ENCODE results near the gene GUCA2B. TPM values are rescaled to one million over a fixed set of nuclear protein-coding genes. Genes with fewer than 3 reads are reported as not detected.

Gene GUCA2B
- total RNA-seq, 1 donor from 2014 or later: not detected

DNA sequence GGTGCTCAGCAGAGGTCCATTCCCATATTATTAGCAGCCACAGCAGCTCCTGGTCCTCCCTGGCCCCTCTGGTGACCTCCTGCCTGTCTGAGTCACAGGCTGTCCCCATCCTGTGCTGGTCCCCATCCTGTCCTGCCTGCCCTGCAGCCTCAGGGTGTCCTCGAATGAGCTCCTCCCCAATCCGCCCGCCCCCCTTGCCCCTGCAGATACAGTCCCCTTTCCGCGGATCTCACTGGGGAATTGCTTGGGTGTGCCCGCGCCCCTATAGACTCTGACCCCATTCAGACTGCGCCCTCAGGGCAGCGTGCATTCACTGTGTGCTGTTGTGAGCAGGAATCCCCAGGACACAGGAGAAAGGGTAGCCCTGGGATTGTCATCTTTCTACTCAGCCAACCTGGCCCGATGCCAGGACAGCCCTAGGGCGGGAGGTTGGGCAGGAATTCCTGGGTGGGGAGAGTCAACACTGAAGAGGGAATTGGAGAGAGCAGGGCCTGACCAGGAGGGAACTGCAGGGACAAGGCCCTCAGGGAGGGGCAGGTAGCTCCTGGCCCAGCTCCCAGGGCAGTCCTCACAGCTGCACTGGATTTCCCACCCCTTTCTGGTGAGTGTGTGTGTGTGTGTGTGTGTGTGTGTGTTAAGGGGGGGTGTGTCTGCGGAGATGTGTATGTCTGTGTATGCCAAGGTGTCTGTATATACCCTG is 12.5 kb downstream of the GUCA2B start:
- intact Hi-C loops (cut with micrococcal nuclease): no loop called here

DNA sequence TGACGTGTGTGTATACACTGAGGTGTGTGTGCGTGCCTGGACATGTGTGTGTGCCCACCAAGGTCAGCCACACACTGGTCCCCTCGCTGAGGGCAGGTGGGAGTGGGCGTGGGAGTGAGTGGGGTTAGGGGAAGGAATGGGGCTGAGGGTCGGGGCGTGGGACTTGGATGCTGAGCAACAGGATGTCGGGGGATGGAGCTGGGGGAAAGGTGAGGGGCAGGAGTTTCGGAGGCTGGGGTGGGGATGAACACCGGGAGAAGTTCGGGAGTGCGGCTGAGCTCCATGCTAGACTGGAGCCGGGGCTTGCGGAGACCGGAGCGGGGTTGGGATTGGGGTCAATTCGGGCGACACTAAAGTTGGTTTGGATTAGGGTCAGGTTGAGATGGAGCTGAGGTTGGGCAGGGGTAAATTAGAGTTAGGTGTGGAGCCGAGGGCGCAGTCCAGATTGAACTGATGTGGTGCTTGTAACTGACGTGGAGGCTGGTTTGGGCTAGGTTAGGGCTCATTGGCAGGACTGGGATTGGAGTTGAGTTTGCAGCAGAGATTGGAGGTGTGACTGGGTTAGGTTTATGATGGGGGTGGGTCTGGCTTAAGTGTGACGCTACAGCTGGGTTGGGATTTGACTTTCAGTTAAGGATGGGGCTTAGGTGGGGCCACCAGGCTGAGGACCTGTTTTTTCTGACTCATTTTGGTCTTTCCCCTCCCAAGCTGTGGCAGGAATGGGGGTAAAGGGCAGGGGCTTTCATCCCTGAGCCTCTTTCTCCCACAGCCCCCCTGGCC is 14.6 kb downstream of the GUCA2B start:
- intact Hi-C loops (cut with micrococcal nuclease): no loop called here

DNA sequence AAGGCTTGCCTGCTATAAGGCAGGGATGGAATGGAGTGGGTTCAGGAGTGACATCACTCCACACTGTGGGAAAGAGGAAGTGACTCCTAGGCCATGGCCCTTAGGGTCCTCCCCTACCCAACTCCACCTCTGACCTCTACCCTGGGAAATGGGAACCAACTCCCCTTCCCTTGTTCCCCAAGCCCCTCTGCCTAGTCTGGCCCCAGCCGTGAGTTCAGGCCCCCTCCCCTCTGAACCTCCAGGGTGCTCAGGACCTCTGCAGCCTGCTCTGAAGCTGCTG is 15.1 kb downstream of the GUCA2B start:
- intact Hi-C loops (cut with micrococcal nuclease): no loop called here

DNA sequence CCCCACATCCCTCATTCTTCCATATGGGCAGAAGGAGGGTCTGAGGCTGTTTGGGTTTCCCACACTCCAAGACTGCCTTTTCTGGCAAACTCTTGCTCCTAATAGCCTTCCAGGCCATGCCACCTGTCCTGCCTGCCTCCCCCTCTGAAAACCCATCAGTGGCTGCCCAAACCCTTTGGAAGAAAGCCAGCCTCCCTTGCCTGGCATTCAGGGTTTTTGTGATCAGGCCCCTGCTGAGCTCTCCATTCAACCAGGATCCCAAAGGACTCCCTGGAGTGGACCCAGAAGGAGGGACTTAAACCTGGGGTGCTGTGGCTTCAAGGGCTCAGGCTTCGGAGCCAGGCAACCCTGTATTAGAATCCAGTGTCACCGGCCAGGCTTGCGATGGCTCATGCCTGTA is 15.6 kb downstream of the GUCA2B start:
- intact Hi-C loops (cut with micrococcal nuclease): no loop called here

DNA sequence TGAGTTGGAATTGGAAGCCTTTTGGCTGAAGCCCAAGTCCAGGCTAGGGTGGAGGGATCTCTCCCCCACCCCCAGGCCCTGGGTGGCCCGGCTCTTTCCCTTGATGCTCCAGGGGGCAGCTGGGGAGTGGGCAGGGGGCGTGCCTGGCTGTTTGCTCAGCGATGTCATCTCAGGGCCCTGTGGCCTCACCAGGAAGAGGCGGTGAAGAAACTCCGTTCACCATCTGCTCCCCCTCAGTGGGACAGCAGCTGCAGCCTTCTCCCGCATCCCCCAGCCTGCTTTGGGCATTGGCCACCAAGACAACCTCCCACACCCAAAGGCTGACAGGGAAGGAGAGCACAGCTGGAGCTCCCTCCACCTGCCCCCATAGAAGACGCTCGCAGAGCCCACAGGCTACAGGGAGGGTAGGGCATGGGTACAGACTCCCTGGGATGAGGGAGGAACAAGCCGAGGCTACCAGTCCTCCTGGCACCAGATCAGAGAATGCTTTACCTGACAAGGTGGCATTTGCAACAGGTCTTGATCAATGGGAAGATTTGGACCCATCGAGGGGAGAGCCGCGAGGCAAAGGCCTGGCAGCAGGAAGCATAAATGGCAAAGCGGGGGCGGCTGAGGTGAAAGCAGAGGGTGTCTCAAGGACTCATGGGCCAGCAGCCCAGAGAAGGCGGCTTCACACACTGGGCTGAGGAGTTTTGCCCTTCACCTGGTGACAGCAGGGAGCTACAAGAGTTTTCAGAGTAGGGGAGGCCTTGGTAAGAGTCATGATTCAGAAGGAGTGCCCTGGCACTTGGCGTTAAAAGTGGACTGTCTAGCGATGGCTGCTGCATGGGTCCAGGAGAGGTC is 17.8 kb downstream of the GUCA2B start:
- intact Hi-C loops (cut with micrococcal nuclease): no loop called here

DNA sequence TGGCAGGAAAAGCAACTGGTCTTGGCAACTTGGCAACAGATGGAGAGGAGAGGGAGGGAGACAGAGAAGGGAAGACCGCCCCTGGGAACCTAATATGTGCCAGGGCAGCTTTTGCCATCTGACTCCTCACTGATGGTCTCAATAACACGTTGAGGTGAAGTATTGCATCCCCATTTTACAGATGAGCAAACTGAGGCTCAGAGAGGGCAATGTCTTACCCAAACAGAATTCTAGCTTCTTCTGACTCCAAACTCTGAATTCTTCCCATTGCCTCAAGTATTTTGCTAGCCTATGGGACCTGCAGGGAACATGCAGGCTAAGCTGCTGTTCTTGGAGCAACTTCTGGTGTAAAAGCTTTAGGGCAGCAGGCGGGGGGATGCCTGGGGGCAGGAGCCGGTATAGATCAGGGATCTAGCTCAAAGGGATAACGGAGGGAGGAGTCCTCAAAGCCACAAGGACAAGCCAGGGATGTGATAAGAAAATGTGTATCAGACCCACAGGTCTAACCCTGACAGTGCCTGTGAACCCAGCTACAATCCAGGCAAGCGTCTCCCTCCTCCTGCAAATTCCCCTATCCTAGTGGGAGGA is 18.6 kb downstream of the GUCA2B start:
- intact Hi-C loops (cut with micrococcal nuclease): no loop called here

DNA sequence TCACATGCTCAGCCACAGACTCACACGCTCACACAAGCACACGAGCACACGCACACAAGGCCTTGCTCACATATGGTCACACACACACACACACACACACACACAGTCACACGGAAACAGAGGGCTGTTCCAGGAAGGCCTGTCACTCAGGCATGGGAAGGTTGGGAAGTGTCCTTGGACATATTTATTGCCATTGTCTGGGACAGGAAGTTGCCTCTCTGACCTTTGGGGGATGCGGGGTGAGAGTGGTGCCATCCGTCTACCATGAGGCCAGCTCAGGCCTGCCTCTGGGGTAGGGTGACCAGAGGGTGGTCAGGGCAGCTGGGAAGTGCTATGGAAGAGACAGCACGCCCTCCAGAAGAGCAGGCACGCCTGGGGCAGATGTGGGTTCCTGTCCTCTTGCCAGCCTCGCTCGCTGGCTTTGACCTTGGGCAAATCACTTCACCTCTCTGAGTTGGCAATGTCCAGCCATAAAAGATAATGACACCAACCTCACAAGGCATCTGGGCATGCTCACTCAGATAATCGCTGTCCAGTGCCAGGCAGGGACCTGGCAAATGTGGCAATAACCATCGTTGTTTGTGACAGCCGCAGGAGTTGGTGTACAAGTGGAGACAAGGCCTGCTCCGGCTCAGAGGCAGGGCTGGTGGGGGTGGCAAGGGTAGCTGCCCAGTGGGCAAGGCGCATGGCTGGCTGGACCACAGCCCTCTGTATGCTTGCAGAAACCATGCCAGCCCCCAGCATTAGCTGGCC is 19.3 kb downstream of the GUCA2B start:
- intact Hi-C loops (cut with micrococcal nuclease): loop anchor here (1.0 kb wide), 4 partner anchors 25 to 656 kb away; no protein-coding TSS in a partner anchor

DNA sequence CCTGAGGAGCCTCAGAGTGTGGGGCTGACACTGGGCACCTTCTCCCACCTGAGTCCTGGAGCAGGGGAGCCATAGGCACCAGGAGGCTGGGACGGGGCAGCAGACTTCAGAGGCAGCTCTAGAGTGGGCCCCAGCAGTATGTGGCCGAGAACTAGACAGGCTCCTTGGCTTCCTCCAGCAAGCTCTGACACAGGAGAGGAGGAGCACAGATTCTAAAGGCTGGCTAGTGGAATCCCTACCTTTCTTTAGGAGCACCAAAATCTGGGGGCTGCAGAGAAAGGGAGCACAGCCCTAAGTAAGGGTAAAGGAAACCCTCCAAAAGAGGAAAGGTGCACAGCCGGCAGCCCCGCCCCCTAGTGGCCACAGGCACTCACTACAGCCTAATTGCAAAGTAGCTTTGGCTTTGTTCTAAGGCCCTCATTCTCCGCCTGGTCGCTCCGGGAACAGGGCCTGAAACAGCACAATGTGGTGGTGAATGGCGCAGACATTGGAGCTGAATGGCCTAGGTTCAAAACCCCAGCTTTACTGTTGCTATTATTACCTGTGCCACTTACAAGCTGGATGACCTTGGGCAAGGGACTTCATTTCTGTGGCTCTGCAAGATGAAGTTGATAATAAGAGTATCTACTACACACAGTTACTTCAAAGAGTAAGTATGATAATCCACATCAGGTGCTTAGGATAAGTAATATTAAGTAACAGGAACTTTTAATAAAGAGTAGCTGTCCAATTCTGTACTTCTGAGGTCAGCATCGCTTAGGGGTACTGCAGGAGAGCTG is 20.1 kb downstream of the GUCA2B start:
- intact Hi-C loops (cut with micrococcal nuclease): loop anchor here (1.0 kb wide), 4 partner anchors 26 to 657 kb away; no protein-coding TSS in a partner anchor

DNA sequence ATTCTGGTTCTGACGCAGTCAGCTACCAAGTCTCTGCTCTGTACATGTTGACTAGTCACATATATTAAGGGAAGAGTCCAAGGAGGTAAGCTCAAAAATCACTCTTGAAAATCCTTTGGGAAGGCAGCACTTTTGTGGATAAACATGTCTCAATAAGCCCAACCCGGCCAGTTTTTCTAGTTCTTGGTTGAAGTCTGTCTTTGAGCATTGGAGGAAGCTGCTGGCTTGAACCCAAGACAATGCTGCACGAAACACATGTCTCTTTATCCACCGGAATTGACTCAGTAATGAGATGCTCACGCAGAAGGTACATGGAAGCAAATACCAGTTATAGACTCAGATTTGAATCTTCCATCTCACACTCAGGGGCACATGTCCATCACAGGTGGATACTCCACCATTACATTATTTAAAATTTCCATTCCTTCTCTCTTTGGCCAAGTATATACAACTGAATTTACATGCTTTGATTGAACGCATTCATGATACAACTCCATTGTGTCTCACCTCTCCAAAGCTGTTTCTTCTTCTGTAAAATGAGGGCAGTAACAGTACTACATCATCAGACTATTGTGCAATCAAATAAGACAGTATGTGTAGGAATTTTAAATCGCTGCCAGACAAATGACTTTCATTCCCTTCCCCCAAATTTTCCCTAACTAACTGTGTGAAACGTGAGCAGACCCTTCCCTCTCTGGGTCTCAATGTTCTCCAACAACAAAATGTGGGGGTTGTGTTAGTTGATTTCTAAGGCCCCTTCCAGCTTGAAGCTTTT is 20.9 kb downstream of the GUCA2B start:
- intact Hi-C loops (cut with micrococcal nuclease): loop anchor here (1.0 kb wide), 4 partner anchors 27 to 658 kb away; no protein-coding TSS in a partner anchor

DNA sequence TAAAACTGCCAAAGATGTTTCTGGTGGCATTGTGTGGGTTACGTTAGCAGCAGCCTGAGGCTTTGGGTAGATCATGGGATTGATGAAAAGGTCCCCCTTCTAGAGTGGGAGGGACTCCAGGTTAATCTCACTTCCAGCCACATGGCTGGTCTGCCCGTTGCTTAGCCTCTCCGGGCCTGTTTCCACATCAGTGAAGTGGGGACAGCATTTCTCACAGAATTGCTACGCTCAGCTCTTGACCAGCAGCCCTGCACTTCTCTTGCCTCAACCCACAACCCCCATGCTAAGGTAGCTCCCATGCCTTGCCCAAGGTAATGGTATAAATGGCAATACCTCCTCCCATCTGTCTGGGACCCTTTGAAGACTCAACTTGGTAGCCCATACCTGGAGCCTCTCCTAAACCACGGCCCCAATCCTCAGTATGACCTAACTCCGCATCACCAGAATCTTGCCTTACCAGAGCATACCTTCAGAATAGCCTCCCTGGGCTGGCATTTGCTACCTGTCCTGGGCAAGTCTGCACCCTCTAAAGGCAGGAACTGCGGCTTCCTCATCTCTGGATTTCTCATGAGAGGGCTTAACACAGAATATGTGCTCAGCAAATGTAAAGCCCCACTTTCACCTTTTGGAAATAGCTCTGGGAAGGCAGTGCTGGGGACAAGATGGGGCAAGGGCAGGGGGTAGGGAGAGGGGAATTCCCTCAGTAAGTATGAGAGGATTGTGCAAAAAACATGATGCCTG is 22.3 kb downstream of the GUCA2B start:
- intact Hi-C loops (cut with micrococcal nuclease): loop anchor here (5.0 kb wide), 1 partner anchor 207 kb away; the partner anchor contains the start of gene RIMKLA

DNA sequence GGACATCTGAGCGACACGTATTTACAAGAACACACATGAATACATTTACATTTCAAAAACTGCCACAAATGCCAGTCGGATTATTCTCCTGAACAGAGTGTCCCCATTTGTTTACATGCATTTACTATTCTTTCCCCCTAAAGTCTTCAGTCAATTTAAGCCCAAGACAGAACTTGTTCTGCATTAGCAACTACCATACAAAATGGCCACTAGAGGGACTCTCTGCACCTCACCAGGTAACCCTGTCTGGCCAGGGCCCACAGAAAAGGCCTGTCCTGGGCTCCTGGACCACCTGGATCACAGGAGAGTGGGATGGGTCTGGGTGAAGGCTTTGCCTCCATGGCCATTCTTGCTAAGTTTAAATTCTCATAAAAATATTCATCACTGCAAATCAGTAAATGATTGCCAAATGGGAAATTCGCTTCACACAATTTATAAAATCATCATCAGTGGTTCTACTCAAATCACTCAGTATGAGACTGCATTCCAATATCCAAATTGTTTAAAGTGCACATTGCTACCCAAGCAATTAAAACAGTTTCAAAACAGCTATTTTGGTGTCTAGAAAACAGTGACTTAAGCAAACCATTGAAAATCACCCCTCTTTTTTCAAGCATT is 23.8 kb downstream of the GUCA2B start:
- intact Hi-C loops (cut with micrococcal nuclease): loop anchor here (1.0 to 5.0 kb wide), 3 partner anchors 157 to 279 kb away; partner anchors contain the start of genes PPCS, RIMKLA and ZMYND12

DNA sequence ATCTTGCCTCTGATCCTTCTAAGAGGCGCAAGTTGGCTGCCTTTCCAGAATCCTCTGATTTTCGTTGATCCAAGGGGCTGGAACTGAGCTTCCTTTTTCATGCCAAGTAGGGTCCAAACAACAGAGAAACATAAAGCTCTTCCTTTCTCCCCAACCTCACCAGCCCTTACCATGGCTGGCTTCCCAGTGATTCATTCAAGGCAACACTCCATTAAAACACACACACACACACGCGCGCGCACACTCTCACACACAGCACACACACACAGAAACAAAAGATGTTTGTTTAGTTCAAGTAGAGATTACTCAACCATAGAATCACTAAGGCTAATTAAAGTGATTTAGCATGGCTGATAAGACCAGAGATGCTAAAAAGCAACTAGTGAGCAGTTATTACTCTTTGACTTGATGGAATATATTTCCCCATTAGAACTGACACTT is 24.4 kb downstream of the GUCA2B start:
- intact Hi-C loops (cut with micrococcal nuclease): loop anchor here (1.0 to 5.0 kb wide), 3 partner anchors 157 to 279 kb away; partner anchors contain the start of genes PPCS, RIMKLA and ZMYND12

DNA sequence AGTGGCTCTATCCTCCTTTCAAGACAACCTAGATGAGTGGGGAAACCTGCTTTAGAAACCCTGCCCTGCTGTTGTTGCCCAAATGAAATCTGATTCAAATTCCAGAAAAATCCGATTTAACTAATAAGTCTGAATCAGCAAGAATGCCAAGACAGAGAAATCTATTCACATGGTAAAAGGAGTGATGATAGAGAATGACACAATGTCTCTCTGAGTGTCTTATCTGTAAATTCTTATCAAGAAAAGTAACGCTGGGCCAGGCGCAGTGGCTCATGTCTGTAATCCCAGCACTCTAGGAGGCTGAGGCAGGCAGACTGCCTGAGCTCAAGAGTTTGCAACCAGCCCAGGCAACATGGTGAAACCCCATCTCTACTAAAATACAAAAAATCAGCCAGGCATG is 25.0 kb downstream of the GUCA2B start:
- intact Hi-C loops (cut with micrococcal nuclease): loop anchor here (5.0 kb wide), 1 partner anchor 204 kb away; the partner anchor contains the start of gene RIMKLA

DNA sequence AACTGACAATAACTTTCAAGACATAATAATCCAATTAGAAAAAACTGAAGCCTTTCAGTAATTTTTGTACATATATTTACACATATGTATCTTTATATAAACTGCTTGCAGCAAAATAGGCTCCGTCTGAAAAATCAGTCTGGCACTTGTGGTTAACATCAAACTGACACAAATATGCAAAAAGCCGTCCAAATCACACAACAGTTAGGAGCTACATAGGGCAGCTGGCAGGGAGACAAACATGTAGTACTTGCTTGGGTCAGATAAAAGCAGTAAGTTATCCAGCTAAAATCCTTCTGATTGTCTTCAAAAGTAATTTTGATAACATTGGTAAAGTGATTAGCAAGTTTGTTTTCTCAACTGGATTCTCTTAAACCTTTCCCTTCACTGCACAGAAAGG is 26.1 kb downstream of the GUCA2B start:
- intact Hi-C loops (cut with micrococcal nuclease): loop anchor here (5.0 kb wide), 1 partner anchor 203 kb away; the partner anchor contains the start of gene RIMKLA

DNA sequence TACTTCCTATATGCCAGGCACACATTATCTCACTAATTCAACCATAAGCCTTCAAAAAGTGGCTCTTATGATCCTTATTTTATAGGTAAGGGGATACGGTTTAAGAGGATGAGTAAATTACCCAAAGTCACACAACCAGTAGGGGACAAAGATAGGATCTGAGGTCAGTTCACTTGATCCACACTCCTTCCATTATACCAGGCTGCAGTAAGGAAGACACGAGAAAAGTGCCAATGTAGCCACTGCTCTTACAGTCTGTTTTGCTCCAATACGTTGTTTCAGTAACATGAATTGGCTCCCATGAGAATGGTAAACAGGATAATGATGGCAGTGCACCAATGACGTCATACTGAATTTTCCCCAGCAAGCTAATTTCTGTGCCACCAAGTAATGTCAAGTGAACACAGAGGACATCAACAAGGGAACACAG is 26.7 kb downstream of the GUCA2B start:
- intact Hi-C loops (cut with micrococcal nuclease): loop anchor here (5.0 kb wide), 1 partner anchor 202 kb away; the partner anchor contains the start of gene RIMKLA

DNA sequence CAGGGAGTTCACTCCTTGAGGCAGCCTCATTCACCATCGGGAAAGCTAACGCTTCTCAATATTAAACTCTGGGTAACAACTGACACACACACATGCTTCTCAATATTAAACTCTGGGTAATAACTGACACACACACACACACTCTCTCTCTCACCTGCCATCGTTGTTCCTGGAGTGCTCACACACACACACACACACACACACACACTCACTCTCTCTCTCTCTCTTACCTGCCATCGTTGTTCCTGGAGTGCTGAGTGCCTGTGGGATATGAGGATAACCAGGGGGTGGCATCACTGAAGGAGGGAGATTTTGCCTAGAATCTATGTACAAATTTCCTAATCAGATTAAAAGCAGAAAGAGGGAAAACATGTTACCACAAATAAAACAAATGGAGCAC is 28.5 kb downstream of the GUCA2B start:
- intact Hi-C loops (cut with micrococcal nuclease): no loop called here

DNA sequence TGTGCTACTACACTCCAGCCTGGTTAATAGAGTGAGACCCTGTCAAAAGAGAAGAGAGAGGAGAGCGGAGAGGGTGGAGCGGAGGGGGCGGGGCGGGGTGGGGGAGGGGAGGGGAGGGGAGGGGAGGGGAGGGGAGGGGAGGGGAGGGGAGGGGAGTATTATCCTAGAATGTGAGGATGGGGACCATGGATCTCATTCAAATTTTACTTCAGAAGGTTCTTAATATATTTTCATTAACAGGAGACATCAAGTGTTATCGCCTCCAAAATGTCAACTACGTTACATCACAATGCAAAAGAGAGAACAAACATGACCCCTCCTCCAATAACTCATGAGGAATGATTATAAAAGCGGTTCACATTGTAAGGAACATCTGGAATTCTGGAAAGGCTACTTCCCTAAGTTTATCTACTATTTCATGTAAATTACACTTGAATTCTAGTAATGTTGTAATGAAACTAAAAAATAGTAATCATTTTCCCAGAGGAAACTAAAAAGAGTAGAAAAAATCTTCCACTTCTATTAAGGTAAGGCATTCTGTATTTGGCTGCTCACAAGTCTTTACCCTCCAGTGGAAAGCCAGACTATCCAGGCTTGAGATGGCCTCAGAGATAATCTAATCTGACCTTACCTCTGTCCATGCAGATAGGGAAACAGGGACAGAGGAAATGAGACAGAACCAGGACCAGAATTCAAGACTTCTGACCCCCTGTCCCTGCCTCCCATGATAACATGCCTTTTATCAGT is 30.2 kb downstream of the GUCA2B start:
- intact Hi-C loops (cut with micrococcal nuclease): no loop called here
